Stimulated activated CD8-positive, alpha-beta memory T cell treated with anti-CD3 and anti-CD28 coated beads, Interleukin-15, amount 100 ng/mL, for 48 hours (primary cell): Measurements from ENCODE around the gene IL36RN.

Source experiments
- DNase-seq, 2 donors: peaks; one replicate each; pipeline ENCODE4 v3.0.0-alpha.2; 2020; ENCODE audit warnings: low read depth in 2 of 2

IL36RN gene

DNA sequence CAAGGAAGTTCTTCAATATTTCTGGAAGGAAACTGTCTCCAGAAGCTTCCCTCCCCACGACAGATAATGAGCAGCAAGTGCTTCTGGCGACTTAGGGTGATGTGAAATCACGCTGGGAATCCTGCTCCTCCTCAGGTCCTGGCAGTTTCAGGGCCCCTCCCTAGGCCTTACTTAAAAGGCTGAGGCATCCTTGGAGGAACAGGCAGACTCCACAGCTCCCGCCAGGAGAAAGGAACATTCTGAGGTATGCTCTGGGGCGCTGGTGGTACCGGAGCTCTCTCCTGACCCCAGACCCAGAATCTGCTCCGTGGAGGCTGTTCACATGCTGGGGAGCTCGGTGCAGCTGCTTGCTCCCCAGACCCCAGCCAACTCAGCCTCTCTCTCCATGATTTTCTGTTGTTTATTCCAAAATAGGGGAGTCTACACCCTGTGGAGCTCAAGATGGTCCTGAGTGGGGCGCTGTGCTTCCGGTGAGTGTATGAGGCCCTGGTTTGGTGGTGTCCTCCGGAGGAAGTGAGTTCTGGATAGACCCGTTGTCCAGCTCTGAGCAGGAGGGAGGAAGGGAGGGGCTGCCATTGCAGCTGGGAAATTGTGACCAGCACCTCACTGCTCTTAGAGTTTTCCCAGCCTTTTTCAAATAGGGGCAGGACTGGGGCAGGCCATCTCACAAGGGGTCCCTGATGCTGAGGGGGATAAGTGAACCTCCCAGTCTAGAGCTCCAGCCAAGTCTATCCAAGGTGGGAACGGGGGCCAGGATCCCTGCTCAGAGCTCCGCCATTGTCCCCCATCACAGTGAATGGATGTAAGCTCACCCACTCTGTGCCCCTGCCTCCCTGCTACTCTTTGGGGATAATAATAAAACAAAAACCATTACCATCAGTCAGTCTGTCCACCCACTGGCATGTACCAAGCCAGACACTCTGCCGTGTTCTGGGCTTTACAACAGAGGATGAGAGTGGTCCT, at the start of gene IL36RN:
Gene IL36RN (plus strand): TSS at position 201 of the 963 bp plus-strand sequence. CDS start 241 bp downstream, at position 442.
- no peak for DNase-seq

DNA sequence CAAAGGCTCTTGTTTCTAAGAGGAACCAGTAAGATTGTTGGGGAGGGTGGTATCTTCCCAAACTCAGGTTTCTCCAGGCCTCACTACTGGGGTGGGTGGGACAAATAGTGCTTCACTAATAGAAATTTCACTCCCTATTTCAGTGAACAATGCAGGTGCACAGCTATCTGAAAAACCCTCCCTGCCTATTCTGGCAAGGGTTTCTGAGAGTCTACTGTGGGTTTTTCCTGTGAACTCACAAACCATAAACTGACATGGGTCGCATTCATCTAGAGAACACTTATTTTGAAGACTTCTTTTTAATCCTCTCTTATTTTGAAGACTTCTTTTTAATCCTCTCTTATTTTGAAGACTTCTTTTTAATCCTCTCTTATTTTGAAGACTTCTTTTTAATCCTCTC, 49.4 kb upstream of the IL36RN start:
- DNase-seq, result no peak

DNA sequence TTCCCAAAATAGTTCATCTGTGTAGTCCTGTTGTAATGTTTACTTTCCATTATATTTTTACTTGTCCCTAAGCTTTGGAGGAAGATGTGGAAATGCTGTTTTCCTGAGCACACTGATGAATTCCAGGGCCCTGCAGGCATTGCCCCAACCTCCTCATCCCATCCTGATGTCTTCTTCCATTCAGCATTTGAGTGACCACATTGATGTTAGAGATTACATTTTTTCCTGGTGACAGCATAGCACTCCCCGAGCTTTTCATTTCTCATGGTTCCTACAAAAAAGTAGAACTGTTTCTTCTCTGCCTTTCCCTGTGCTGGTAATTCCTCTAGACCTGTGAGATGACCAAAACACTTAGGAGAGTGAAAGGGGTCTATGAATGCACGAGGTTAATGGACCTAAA, 48.9 kb upstream of the IL36RN start:
- DNase-seq, result no peak

DNA sequence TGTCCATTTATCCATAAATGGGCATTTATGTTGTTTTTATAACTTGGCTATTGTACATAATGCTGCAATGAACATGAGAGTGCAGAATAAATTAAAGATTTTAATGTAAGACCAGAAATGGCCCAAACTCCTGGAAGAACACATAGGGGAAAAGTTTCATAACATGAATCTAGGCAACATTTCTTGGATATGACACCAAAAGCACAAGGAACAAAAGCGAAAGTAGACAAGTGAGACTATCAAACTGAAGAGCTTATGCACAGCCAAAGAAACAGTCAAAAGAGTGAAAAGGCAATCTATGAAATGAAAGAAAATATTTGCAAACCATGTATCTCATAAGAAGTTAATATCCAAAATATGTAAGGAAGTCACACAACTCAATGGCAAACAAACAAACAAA, 47.9 kb upstream of the IL36RN start:
- no peak for DNase-seq

DNA sequence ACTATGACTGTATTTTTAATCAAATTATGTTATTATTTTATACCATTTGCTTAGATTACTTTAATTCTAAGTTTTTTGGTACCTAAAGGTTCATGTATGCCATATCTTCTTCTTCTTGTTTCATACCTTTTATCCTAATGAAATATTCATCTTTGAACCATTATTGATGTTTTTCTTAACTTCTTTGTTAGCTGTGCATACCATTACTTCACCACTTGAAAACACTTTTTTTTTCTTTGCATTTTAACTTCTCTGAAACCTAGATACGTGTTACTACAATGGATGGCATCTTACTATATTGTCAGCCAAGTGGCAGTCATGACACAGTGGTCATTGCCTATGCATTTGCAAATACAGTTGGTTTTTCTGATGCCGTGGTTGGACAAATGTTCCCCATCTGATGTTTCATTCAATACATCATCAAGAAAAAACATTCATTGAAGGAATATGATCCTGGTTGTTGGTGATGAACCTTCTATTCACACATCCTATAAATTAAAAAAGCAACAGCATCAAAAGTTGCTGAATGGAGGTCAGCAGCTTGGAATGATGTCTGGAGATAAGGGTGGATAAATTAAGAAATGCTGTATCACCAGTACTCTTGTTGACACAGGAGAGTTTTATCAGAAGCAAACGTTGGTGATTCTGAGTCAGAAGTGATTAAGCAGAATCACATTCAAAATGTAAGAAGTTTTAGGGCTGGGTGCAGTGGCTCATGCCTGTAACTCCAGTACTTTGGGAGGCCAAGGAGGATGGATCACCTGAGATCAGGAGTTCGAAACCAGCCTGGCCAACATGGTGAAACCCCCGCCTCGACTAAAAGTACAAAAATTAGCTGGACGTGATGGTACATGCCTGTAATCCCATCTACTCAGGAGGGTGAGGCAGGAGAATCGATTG, 46.3 kb upstream of the IL36RN start:
- DNase-seq, result no peak

DNA sequence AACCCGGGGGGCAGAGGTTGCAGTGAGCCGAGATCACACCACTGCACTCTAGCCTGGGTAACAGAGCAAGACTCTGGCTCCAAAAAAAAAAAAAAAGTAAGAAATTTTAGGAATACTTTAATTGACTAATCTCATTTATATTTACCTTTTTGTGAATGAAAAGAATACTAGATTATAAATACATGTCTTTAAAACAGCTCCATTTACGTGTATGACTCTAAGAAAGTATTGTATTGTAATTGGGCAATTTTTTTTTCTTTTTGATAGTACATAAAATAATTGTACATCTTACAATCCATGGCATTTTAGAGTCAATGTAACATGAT, 45.7 kb upstream of the IL36RN start:
- no peak for DNase-seq

DNA sequence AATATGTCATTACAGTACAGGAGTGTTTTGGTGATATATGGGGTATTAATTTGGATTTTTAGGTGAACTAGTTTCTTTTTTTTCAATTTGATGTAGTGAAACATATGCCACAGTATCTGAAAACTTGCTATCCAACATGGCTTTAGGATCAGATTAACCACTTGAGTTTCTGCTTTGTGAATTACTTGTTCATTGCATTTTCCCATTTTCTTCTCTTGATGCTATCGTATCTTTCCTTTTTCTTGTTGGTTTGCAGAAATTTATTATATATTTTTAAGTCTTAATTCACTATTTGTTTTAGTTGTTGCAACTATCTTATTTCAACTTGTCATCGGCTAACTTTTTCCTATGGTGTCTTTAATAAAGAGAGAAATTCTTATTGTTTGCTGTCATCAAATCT, 44.9 kb upstream of the IL36RN start:
- no peak for DNase-seq

DNA sequence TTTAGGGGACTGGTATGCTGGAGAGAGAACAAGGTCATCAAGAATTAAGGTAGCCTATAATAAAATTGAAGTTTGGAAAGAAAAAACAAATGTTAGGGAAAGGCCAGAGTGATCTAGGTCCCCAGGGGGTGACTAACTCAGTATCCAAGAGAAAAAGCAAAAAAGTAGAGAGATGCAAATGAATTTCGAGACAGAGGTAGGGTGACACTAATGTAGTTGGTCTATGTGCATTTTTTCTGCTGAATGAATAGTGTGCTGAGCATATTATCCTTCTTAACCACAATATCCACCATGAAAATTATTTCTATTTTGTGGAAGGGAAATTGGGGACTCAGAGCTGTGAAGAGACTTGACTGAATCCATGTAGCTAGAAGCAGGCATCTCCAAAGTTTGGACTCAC, 44.0 kb upstream of the IL36RN start:
- no peak for DNase-seq

DNA sequence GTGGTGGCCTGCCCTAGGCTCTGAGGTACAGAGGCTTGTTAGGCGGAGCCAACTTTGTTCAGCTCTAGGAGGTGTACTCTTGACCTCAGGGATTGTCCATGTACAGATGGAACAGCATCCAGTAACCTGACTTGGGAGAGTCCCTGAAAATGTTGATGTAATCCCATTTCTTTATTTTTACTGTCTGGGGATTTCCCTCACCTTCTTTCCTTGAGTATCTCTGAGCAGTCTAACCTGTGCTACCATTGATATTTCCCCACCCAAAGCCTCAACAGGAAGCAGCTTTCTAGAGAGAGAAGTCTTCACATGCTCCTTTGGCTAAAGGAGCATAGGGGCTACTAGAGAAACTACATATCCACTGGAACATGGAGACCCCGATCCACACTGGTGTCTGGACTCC, 43.3 kb upstream of the IL36RN start:
- no peak for DNase-seq

DNA sequence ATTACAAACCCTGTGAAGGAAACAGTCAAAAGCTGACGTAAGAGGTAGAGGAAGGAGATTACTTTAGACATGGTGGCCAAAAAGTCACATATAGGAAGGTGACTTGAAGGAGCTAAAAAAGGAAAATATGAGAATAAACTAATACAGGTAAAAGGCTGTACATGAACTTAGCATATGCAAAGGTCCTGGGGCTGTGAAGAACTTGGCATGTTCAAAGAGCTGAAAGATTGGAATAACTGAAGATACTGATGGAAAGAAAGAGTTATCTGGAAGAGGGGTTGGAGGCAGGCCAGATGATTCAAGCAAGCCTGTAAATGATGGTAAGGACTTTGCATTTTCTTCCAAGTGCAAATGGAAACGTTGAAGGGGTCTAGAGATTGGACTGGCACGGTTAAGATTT, 40.5 kb upstream of the IL36RN start:
- DNase-seq, result no peak

DNA sequence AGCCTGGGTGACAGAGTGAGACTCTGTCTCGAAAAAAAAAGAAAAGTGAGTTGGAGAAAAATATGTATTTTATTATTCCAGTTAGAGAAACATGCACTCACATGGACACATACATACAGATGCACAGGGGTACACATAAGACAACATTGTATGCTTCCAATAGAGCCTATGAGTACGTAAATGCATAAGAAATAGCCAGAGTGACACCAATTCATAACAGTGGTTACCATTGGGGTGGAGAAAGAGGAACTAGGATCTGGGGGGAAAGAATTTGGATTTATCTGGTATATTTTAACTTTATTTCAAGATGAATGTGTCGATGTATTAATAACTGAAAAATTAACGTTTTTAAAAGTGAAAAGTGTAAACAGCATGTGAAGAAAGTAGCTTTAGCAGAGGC, 37.7 kb upstream of the IL36RN start:
- DNase-seq, result no peak

DNA sequence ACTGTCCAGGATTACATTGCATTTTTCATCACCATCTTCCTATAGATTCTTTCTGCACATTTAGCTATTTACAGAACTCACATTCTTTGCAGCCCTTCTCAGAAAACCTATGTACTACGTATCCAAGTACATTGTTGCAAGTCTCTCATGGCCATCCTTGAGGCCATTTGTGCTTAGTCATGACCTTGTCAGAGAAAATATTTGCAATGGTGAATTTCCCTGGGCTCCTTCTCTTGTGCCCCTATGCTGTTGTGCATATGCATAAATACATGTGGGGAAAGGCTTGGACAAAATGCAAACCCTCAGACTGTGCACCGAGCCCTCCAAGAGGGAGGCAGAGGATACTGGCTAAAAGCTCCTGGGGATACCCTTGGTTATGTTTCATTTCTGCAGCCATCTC, 34.2 kb upstream of the IL36RN start:
- no peak for DNase-seq

DNA sequence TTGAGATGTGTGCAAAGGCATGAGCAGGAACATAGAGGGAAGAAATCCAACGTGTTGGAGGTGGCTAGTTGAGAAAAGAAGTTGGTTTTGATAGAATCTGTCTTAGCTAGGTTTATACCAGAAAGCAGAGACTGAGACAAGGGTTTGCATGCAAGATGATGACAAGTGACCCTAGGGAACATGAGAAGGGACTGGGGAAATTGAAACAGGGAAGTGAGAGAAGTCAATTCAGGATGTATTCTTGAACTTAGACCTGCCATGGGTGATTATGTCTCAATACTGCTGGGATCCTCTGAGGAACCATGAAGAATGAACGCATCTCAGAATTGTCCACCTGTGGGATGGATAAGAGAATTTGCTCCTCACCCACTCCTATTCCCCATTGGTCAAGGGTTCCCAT, 33.3 kb upstream of the IL36RN start:
- DNase-seq, result no peak

DNA sequence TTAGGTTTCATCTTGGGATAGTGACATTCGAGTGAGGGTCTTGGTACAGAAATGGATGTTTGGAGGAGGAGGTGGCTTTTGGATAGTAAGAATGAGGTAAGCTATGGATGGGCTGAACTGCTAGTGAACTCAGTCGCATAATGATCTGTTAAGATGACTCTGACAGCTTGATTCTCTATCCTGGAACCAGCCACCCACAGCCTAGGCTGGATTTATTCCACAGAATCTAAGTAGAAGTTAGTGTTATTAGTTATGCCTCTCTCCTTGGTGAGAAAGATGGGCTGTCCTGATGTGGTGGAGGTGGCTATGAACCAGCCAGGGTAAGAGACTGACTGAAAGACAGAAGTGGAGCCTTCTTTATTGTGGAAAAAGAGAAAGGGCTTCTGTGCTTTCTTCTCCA, 31.3 kb upstream of the IL36RN start:
- no peak for DNase-seq

DNA sequence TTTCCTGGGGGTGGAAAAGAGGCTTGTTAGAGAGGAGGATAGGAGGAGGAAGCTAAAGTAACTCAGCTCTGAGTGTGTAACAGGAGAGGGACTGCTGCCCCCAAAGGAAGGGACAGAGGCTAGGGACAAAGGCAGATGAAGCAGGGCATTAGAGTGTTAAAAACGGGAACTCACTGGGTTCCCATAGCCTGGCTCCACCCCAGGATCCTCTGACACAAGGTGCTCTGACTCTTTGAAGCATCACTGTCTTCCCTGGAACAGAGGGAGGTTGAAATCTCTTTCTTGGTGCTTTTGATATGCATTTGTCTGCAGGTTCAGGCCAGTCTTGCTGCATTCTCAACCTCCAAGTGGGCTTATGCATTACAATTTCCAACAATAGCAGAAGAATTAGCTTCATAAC, 30.9 kb upstream of the IL36RN start:
- DNase-seq, result no peak

DNA sequence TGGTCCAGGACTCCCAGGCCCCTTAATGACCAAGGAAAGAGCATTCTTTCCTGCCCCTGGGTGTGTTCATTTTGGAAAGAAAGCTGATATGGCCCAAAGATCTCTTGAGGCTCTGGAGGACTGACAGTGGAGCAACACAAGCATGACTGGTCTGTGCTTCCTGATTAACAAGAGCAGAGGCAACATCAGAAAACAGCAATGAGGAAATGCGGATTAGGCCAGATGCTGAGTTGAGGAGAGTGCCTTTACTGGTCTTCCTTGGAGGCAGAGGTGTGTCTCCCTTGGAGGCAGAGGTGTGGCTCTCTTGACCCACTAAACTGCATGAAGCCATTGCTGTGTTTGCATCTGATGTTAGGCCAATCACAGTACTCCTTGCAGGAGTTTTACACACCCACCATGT, 26.3 kb upstream of the IL36RN start:
- DNase-seq, result no peak

DNA sequence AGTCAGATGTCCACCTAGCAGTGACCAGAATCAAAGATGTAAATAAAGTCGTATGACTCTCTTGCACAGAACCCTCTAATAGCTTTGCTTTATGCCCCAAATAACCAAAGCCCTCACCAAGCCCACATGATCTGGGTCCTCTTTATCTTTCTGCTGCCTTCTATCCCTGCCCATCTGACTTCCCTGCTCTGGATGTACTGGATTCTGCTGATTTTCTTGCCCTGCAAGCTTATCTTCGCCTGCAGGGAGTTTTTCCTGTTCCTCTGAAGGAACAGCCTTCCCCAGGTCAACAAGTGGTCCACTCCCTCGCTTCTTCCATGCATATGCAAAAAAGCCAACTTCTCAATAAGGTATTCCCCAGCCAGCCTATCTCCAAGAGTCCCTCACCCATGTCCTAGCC, 25.0 kb upstream of the IL36RN start:
- DNase-seq, result no peak

DNA sequence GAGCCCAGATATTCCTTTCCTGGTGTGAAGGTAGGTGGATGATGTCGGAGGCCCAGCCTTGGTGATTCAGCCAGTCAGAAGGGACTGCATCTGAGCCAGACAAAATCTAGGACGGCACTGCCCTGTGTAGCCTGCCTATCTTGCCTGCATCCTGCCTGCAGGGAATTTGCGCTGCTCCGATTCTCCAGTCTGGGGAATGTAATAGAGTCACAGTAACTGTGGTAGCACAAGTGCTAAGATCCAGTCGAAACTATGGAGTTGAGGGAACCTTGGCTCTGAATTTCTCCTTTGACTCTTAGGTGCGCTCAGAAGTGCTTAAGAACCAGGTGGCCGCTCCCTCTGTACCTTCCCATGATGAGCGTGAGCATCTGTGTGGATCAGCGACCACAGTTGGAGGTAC, 22.2 kb upstream of the IL36RN start:
- DNase-seq, result no peak

DNA sequence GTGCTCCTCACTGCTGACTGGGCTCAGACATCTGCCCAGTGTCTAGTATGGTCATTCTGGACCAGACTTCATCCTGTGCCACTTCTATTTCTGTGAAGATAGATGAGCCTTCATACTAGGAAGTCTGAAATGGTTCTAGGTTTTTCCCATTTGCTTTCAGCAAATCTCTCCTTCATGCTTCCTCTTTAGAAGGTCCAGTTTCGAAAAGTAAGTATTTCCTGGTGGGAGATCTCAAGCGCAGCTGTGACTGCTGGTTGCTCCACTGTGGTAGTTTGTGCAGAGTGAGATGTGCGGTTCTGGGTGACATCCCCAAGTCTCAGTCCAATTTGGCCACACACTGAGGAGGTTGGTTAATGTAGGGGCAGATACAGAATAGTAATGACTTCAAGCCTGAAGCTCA, 20.7 kb upstream of the IL36RN start:
- DNase-seq, result no peak

DNA sequence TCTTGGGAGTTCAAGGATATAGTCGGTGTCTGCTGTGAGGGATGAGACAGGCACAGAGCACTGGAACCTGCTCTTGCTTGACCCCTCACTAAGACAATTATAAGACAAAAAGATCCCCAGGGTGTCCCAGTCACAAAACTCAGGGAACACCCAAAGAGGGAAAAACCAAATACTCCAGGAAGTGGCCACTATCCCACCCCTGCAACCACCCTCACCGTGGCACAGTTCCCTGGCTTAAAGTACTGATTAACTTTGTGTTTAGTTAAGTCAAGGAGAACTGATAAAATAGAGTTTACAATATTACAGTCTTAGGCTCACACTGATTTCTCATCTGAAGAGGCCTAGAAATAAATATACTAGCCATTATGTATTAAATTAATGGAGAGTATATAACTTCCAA, 19.8 kb upstream of the IL36RN start:
- no peak for DNase-seq

DNA sequence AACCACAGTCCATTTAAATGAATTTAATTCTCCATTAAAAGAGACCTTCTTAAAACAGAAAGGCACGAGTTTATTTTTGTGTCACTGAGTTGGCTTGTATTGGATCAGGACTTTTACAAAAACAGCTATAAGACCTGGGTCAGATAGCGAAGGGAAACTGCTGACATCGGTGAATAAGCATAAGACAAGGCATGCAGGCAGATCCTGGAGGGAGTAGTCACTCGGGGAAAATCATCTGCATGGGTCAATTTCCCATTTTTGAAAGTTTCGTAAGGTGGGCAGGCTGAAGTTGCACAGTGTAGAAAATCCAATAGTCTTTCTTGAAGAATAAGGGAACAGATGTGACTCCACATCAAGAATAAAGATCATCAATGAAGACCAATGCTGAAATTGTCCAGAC, 19.3 kb upstream of the IL36RN start:
- DNase-seq, result no peak

DNA sequence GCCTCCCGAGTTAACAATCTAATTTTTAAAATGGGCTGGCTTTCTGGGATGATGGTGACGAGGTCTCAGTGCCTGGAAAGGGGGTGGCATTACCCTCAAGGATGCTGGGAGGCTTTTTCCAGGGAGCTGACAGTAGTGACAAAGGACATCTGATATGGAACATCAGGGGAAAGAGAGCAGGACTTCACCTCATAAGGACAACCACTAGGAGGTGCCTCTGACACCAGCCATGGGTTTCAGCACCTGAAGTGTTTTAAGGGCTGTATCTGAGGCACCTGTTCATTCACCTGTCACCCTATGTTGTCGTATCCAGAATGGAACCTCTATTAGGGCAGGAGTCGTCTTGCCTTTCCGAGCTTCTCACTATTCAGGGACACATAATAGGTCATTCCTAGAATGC, 17.1 kb upstream of the IL36RN start:
- DNase-seq, result no peak

DNA sequence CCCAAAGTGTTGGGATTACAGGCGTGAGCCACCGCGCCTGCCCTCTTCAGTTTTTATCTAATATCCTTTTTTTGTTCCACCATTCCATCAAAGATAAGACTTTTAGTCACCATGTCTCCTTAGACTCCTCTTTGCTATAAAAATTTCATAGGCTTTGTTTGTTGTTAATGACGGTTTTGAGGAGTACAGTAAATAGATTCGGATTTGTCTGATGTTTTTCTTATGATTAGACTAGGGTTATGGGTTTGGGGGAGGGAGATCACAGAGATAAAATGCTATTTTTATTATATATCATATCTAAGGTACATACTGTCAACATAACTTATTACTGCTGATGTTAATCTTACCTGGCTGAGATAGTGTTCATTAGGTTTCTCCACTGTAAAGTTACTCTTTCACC, 12.5 kb upstream of the IL36RN start:
- DNase-seq, result no peak
